Right lobe of liver (tissue), 6 donors: ENCODE measurements around the gene SYT11. TPM values are rescaled to one million over a fixed set of nuclear protein-coding genes. Genes with fewer than 3 reads are reported as not detected.

Experiments used
- ATAC-seq, 4 donors: fragments of 200-7000 bp; cut with Tn5 transposase; one replicate each; pipeline ENCODE4 v1.9.1; 2020; ENCODE audit warnings: mild to moderate bottlenecking in 4 of 4, moderate library complexity in 4 of 4
- DNase-seq, 3 donors: peaks; one replicate each; pipeline ENCODE4 v3.0.0-alpha.2; 2020
- H3K27ac ChIP-seq, 3 donors: fragments of 200-600 bp; one replicate each; pipeline ENCODE4 v1.8.0; 2022
- H3K27me3 ChIP-seq, 2 donors: fragments of 200-600 bp; one replicate each; pipeline ENCODE4 v1.8.0; 2022
- H3K36me3 ChIP-seq, 4 donors: fragments of 200-600 bp; sonication (generic) in 1 of 4; one replicate each; pipeline versions ENCODE4 v1.5.1 to v1.8.0; 2017 to 2022; ENCODE audit warnings: control low read depth in 1 of 4
- H3K4me1 ChIP-seq, 4 donors: fragments of 200-600 bp; sonication (generic) in 1 of 4; one replicate each; pipeline versions ENCODE4 v1.5.1 to v1.8.0; 2017 to 2022; ENCODE audit warnings: control low read depth in 1 of 4
- H3K4me3 ChIP-seq, 3 donors: fragments of 200-600 bp; one replicate each; pipeline ENCODE4 v1.8.0; 2022
- H3K9me3 ChIP-seq, 4 donors: fragments of 200-600 bp; sonication (generic) in 1 of 4; one replicate each; pipeline versions ENCODE4 v1.5.1 to v1.8.0; 2017 to 2022; ENCODE audit warnings: control low read depth in 1 of 4
- CTCF ChIP-seq, 4 donors: fragments of 200-600 bp in 3 of 4; fragments of 450-650 bp in 1 of 4; IDR thresholded peaks; one replicate each; pipeline versions ENCODE4 v1.5.1 to v1.8.0; 2016 to 2022; ENCODE audit warnings: antibody characterized with exemption in 4 of 4, mild to moderate bottlenecking in 2 of 4
- POLR2A ChIP-seq: fragments of 450-650 bp; IDR thresholded peaks from one replicate; pipeline ENCODE4 v1.6.1; 2017; ENCODE audit warnings: antibody characterized with exemption, mild to moderate bottlenecking
- WGBS: methylation state at CpG from one replicate; pipeline ENCODE4 v1.1.6; 2018; ENCODE audit warnings: low coverage, low lambda C conversion rate; ENCODE audit not compliant: insufficient coverage; ENCODE audit errors: missing lambda C conversion rate; 5-methylcytosine and 5-hydroxymethylcytosine counted together
- intact Hi-C, 2 donors: fragments of 100-400 bp; cut with DNase I; formaldehyde crosslinking; loops; one replicate each; pipeline versions ENCODE4 v1.11.2 to v1.14.1; 2022
- total RNA-seq, 6 experiments: library from RNA; depleted of rRNA in 2 of 6; stranded (reverse); fragments of >200 nt in 2 of 6; fragmentation: NEBNext Ultra II Directional in 3 of 6; extraction: Animal tissue kit (Norgen Biotek cat#: 25700) in 3 of 6; gene quantifications; one replicate each; pipeline versions ENCODE4 v1.1.0 to v1.2.4, GENCODE V29; 2016 to 2023
- donor health status: DM: no; HTN: yes; CAD: no.
- donor health status: DM: no; HTN: no; CAD: no.
- donor health status: DM: no; HTN: no; CAD: no.
- donor health status: DM: no; HTN: yes; CAD: no.
- donor health status: DM: no; HTN: yes; CAD: no.

Gene SYT11
- total RNA-seq, 6 experiments from 2014 or later = 0.46 to 1.5 (median 0.73) TPM

- DNase-seq (no peak), ATAC-seq (no peak)
- Histone ChIP-seq H3K36me3 (no peaks in the 10 kb centered on the region), H3K9me3 (no peaks in the 10 kb centered on the region), H3K27me3 (no peaks in the 10 kb centered on the region), H3K4me3 (no peak overlapping the region), H3K4me1 (no peaks in the 10 kb centered on the region), H3K27ac (no peak overlapping the region)
- 66% methylated on average over 9 of the region's 9 CpGs for WGBS
- TF ChIP-seq CTCF (IDR thresholded peaks at IDR 0.05) = no peak
- no peak for TF ChIP-seq POLR2A
- intact Hi-C loops = no loop called here
These were observed 24.9 kb downstream of the SYT11 start for GRCh38 chr1:155884031-155884960.

DNA sequence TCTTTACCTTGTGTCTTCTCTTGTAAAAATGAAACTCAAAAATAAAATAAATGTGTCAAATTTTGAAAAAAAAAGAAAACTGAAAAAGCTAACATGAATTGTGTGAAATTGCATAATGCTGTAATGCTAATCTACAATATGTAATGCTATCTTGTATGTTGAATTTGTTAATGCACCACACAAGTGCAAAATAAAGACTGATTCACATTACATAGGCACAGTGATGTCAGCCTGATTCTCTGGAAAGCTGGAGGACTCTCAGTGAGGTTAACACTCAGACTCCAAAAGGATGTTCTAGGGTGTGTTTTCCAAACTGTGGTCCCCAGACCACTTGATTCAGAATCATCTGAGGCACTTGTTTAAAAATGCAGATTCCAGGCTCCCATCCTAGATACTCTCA, 25.6 kb downstream of the SYT11 start:
- no peaks in the 10 kb centered on the region for H3K36me3 ChIP-seq
- H3K27me3 ChIP-seq = no peaks in the 10 kb centered on the region
- H3K4me3 ChIP-seq = no peak overlapping the region
- no peaks in the 10 kb centered on the region for H3K4me1 ChIP-seq
- H3K9me3 ChIP-seq = no peaks in the 10 kb centered on the region
- DNase-seq (no peak), ATAC-seq (no peak)
- no peak overlapping the region for H3K27ac ChIP-seq
- intact Hi-C loops = no loop called here
- TF ChIP-seq CTCF (IDR thresholded peaks at IDR 0.05) (no peak), POLR2A (no peak)

- intact Hi-C loops = no loop called here
- no peak for DNase-seq
- TF ChIP-seq CTCF (IDR thresholded peaks at IDR 0.05) (no peak), POLR2A (no peak)
- H3K36me3 ChIP-seq = no peaks in the 10 kb centered on the region
- ATAC-seq = no peak
- H3K4me3 ChIP-seq = no peak overlapping the region
- 100% methylated on average over 5 of the region's 5 CpGs for WGBS
- H3K4me1 ChIP-seq = no peaks in the 10 kb centered on the region
- no peaks in the 10 kb centered on the region for H3K27me3 ChIP-seq
- no peak overlapping the region for H3K27ac ChIP-seq
- H3K9me3 ChIP-seq = no peaks in the 10 kb centered on the region
These were observed 29.1 kb downstream of the SYT11 start for GRCh38 chr1:155888481-155888880.

DNA sequence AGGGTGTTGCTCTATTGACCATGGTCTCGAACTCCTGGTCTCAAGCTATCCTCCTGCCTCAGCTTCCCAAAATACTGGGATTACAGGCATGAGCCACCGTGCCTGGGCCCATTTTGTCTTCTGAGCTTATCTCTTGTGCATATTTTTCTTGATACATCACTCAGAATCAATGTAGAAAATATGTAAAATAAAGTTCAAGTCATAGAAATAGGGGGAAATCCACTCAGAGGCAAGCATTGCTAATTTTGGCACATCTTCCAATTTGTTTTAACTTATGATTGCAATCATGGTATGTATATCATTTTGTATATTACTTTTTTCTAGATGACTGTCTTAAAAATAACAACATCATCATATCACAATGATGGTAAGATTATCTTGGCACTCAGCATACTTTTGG, 30.2 kb downstream of the SYT11 start:
- 75% methylated on average over 2 of the region's 2 CpGs for WGBS
- Histone ChIP-seq H3K4me1 (no peaks in the 10 kb centered on the region), H3K36me3 (no peaks in the 10 kb centered on the region), H3K9me3 (no peaks in the 10 kb centered on the region), H3K27ac (no peak overlapping the region), H3K27me3 (no peaks in the 10 kb centered on the region), H3K4me3 (no peak overlapping the region)
- TF ChIP-seq POLR2A = no peak
- TF ChIP-seq CTCF (IDR thresholded peaks at IDR 0.05) = no peak
- DNase-seq (no peak), ATAC-seq (no peak)
- intact Hi-C loops = no loop called here
